HL-60 (cell line): Measurements from ENCODE around the gene HIPK2.

Experiments used
- DNase-seq, 2 experiments: peaks; one replicate each; pipeline ENCODE4 v3.0.0-alpha.2; 2010 to 2020; ENCODE audit warnings: low read depth in 1 of 2, low spot score in 1 of 2
- H3K27ac ChIP-seq: fragments of 250-450 bp; sonication (Bioruptor Pico); replicated peaks from 2 replicates; pipeline ENCODE4 v1.5.1; 2020; ENCODE audit warnings: mild to moderate bottlenecking, moderate library complexity
- H3K27me3 ChIP-seq: fragments of 250-450 bp; sonication (Bioruptor Pico); 2 replicates; pipeline ENCODE4 v1.5.1; 2021; ENCODE audit warnings: mild to moderate bottlenecking, moderate library complexity; ENCODE audit not compliant: insufficient read depth, poor library complexity, severe bottlenecking
- H3K4me3 ChIP-seq: replicated peaks from 2 replicates; pipeline ENCODE4 v1.5.1; 2011; ENCODE audit warnings: mild to moderate bottlenecking, control low read depth, low read length; ENCODE audit not compliant: insufficient read depth
- GABPA ChIP-seq: IDR thresholded peaks from 2 replicates; pipeline ENCODE4 v1.6.1; 2012; ENCODE audit warnings: low read depth
- POLR2AphosphoS5 ChIP-seq: IDR thresholded peaks from 2 replicates; pipeline ENCODE4 v1.6.1; 2012; ENCODE audit warnings: low read depth
- SPI1 ChIP-seq: IDR thresholded peaks from 2 replicates; pipeline ENCODE4 v1.6.1; 2012; ENCODE audit warnings: low read depth, mild to moderate bottlenecking, borderline replicate concordance
- TF ChIP-seq, protein P1 (sequence below): IDR thresholded peaks from 2 replicates; pipeline ENCODE4 v1.6.1; 2012; ENCODE audit warnings: low read depth; ENCODE audit not compliant: insufficient replicate concordance
- TF ChIP-seq, protein P2 (sequence below): IDR thresholded peaks from one replicate; pipeline ENCODE4 v1.5.1; 2011; ENCODE audit warnings: low read length, control low read depth, inconsistent platforms; ENCODE audit not compliant: insufficient read depth

HIPK2 gene

DNA sequence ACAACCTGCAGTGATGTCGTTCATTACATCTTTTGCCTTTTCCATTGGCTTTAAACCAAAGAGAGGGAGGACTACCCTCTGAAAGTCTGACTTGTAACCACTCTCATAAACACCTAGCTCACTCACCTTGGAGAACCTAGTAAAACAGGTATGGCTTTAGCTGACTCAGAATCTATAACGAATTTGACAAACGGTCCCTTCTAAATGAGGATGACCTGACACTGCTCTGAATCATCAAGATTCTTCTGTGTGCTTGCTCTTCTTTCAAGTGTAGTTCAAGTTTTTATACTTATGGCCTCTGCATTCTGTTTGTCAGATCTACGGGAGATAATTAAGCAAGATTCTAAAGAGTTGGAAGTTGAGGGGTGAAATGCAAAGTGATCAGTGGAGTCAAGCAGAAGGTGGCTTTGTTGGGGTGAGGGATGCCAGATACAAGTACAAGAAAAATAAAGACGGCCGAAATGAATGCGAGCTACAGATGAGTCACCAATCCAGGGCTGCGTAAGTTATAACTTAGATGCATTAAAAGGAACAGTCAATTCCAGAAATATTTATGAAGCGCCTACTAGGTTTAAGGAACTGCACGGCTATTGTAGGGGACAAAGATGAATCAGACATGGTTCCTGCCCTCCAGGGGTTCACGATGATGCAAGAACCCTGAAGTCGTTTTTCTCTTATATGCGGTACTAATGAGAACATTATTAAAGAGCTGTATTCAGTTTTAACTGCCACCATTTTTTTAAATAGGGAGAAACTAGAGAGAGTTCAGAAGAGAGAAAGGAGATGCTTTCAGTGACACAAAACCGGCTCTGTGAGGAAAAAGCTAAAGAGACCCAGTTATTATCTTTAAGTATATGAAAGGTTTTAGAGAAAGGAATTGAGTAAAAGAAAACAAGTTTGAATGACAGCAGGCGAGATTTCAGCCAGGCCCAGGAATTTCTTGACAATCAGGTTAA is 6.5 kb downstream of the HIPK2 start:
- H3K27ac ChIP-seq, result no peak overlapping the region
- no peak overlapping the region for H3K4me3 ChIP-seq
- peak in 1 of 2 experiments; percentile 38 for DNase-seq
- TF ChIP-seq, protein P1, sequence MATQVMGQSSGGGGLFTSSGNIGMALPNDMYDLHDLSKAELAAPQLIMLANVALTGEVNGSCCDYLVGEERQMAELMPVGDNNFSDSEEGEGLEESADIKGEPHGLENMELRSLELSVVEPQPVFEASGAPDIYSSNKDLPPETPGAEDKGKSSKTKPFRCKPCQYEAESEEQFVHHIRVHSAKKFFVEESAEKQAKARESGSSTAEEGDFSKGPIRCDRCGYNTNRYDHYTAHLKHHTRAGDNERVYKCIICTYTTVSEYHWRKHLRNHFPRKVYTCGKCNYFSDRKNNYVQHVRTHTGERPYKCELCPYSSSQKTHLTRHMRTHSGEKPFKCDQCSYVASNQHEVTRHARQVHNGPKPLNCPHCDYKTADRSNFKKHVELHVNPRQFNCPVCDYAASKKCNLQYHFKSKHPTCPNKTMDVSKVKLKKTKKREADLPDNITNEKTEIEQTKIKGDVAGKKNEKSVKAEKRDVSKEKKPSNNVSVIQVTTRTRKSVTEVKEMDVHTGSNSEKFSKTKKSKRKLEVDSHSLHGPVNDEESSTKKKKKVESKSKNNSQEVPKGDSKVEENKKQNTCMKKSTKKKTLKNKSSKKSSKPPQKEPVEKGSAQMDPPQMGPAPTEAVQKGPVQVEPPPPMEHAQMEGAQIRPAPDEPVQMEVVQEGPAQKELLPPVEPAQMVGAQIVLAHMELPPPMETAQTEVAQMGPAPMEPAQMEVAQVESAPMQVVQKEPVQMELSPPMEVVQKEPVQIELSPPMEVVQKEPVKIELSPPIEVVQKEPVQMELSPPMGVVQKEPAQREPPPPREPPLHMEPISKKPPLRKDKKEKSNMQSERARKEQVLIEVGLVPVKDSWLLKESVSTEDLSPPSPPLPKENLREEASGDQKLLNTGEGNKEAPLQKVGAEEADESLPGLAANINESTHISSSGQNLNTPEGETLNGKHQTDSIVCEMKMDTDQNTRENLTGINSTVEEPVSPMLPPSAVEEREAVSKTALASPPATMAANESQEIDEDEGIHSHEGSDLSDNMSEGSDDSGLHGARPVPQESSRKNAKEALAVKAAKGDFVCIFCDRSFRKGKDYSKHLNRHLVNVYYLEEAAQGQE, result no peak
- TF ChIP-seq GABPA, result no peak
- no peak for TF ChIP-seq SPI1
- TF ChIP-seq POLR2AphosphoS5, result no peak
- TF ChIP-seq, protein P2, sequence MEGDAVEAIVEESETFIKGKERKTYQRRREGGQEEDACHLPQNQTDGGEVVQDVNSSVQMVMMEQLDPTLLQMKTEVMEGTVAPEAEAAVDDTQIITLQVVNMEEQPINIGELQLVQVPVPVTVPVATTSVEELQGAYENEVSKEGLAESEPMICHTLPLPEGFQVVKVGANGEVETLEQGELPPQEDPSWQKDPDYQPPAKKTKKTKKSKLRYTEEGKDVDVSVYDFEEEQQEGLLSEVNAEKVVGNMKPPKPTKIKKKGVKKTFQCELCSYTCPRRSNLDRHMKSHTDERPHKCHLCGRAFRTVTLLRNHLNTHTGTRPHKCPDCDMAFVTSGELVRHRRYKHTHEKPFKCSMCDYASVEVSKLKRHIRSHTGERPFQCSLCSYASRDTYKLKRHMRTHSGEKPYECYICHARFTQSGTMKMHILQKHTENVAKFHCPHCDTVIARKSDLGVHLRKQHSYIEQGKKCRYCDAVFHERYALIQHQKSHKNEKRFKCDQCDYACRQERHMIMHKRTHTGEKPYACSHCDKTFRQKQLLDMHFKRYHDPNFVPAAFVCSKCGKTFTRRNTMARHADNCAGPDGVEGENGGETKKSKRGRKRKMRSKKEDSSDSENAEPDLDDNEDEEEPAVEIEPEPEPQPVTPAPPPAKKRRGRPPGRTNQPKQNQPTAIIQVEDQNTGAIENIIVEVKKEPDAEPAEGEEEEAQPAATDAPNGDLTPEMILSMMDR, result no peak
- H3K27me3 ChIP-seq, result no peaks in the 10 kb centered on the region

DNA sequence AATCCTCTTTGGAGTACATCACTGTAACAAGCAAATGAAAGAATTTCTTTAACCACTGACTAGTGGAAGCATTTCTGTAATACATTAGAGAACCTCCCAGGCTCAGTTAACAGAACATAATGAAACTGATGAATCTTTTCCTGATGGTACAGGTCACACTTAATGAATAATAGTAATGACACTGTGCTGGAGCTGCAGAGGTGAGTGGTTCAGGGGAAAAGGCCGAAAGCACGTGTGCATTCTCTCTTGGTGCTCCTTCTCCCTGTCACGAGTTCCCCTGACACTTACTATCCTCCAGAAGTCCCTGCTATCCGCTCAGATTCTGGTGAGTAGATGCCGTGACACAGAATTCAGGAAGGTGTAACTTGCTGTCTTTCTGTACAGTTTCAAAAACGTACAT is 8.0 kb downstream of the HIPK2 start:
- no peak for TF ChIP-seq GABPA
- TF ChIP-seq, protein P2, result no peak
- no peak for TF ChIP-seq SPI1
- TF ChIP-seq POLR2AphosphoS5, result no peak
- TF ChIP-seq, protein P1, result no peak
- DNase-seq, result no peak
- no peak overlapping the region for H3K4me3 ChIP-seq
- no peak overlapping the region for H3K27ac ChIP-seq
- no peaks in the 10 kb centered on the region for H3K27me3 ChIP-seq

DNA sequence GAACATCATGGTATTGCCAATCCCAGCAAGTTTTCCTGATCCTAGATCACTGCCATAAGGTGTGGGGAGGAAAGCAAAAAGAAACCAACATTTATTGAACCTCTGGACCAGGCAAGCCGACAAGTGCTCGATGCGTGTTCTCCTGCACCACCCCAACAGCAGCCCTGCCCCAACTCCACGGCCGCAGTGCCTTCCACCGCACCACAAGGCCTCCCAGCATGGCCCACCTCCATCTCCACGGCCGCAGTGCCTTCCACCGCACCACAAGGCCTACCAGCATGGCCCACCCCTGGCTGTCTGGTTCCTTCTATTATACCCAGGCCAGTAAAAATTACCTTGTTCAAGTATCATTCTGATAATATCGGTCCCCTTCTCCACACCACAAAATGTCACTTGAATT is 8.7 kb downstream of the HIPK2 start:
- no peak for DNase-seq
- Histone ChIP-seq H3K27ac (no peak overlapping the region), H3K27me3 (no peaks in the 10 kb centered on the region), H3K4me3 (no peak overlapping the region)
- TF ChIP-seq, protein P1, result no peak
- no peak for TF ChIP-seq POLR2AphosphoS5
- TF ChIP-seq, protein P2, result no peak
- TF ChIP-seq SPI1, result no peak
- TF ChIP-seq GABPA, result no peak
